HepG2 (cell line): ENCODE measurements around the gene SDR9C7. TPM values are rescaled to one million over a fixed set of nuclear protein-coding genes. Genes with fewer than 3 reads are reported as not detected.

ENCODE experiments used
- ATAC-seq: fragments of 200-7000 bp; cut with Tn5 transposase; 3 replicates; pipeline ENCODE4 v1.9.1; 2020; ENCODE audit warnings: mild to moderate bottlenecking, moderate library complexity
- BruUV-seq: library from RNA; stranded (reverse); fragments of 400-500 nt; replicated peaks from 2 replicates; lab custom pipeline; 2021; lab: Mats Ljungman, UMichigan
- CTCF ChIA-PET: fragments of 300-600 bp; formaldehyde crosslinking; extraction: SDS; loops from one replicate; lab custom pipeline; 2021; ENCODE audit warnings: low total read pairs, inconsistent platforms, low intra/inter-chr PET ratio; lab: Yijun Ruan, JAX
- POLR2A ChIA-PET: fragments of 350-600 bp; sonication (Branson Sonifier 250); formaldehyde crosslinking; loops from one replicate; lab custom pipeline; 2020; ENCODE audit warnings: antibody characterized with exemption, inconsistent platforms; lab: Yijun Ruan, JAX
- DNase-seq: peaks from one replicate; pipeline ENCODE4 v3.0.0-alpha.2; 2015; ENCODE audit warnings: low spot score
- FAIRE-seq: peaks from 3 replicates; lab custom pipeline; 2011; peaks lifted over from hg19 to GRCh38; lab: Jason Lieb, UNC
- H2AFZ ChIP-seq: one replicate; pipeline ENCODE4 v1.6.1; 2011; ENCODE audit warnings: low read length, inconsistent platforms
- H3K27ac ChIP-seq: fragments of 300-600 bp; 3 replicates; pipeline ENCODE4 v1.8.0; 2011; ENCODE audit warnings: mixed run types, mild to moderate bottlenecking, mixed read lengths, low read length, inconsistent platforms; ENCODE audit not compliant: insufficient read depth; ENCODE audit errors: extremely low read length
- H3K27me3 ChIP-seq, 2 experiments: fragments of 200-600 bp in 1 of 2; 2 replicates in 1 of 2; 3 replicates in 1 of 2; pipeline versions ENCODE4 v1.6.0 to v1.8.0; 2011; ENCODE audit warnings: low read length in 2 of 2, mild to moderate bottlenecking in 2 of 2, moderate library complexity in 2 of 2, inconsistent platforms in 1 of 2; ENCODE audit not compliant: insufficient read depth in 2 of 2, control insufficient read depth in 1 of 2
- H3K36me3 ChIP-seq, 2 experiments: fragments of 200-600 bp in 1 of 2; replicated peaks in 1 of 2; 2 replicates in 1 of 2; 3 replicates in 1 of 2; pipeline versions ENCODE4 v1.5.1 to v1.8.0; 2011; ENCODE audit warnings: low read length in 2 of 2, inconsistent platforms in 1 of 2; ENCODE audit not compliant: insufficient read depth in 2 of 2, control insufficient read depth in 1 of 2
- H3K4me1 ChIP-seq: 2 replicates; pipeline ENCODE4 v1.5.1; 2012; ENCODE audit warnings: low read length, inconsistent platforms; ENCODE audit not compliant: insufficient read depth
- H3K4me2 ChIP-seq: 2 replicates; pipeline ENCODE4 v1.6.0; 2011; ENCODE audit warnings: low read depth, low read length, inconsistent platforms
- H3K4me3 ChIP-seq, 3 experiments: fragments of 200-600 bp in 1 of 3; sonication (generic), shearing (Covaris generic) in 1 of 3; replicated peaks in 1 of 3; 2 replicates each; pipeline ENCODE4 v1.5.1; 2011 to 2016; ENCODE audit warnings: low read length in 3 of 3, inconsistent platforms in 2 of 3, low read depth in 2 of 3, mild to moderate bottlenecking in 2 of 3, control low read depth in 1 of 3, mixed read lengths in 1 of 3; ENCODE audit not compliant: insufficient read depth in 1 of 3
- H3K79me2 ChIP-seq: one replicate; pipeline ENCODE4 v1.6.1; 2011; ENCODE audit warnings: low read length, inconsistent platforms; ENCODE audit not compliant: insufficient read depth
- H3K9ac ChIP-seq: 2 replicates; pipeline ENCODE4 v1.6.0; 2011; ENCODE audit warnings: mild to moderate bottlenecking, low read depth, low read length, inconsistent platforms; ENCODE audit not compliant: insufficient read depth
- H3K9me3 ChIP-seq: 2 replicates; pipeline ENCODE4 v1.5.1; 2012; ENCODE audit warnings: mild to moderate bottlenecking, low read length
- H4K20me1 ChIP-seq: 2 replicates; pipeline ENCODE4 v1.6.0; 2011; ENCODE audit warnings: inconsistent platforms, mild to moderate bottlenecking, low read length, moderate library complexity; ENCODE audit not compliant: insufficient read depth
- CBX1 ChIP-seq: IDR thresholded peaks from one replicate; pipeline ENCODE4 v1.6.1; 2016; ENCODE audit warnings: antibody characterized with exemption, low read depth
- CENPBD1 ChIP-seq: sonication (generic); formaldehyde crosslinking; IDR thresholded peaks from 2 replicates; pipeline ENCODE4 v1.8.0; 2022; ENCODE audit warnings: missing genetic modification reagents, low read depth, mild to moderate bottlenecking, borderline replicate concordance
- CTCF ChIP-seq: sonication (generic); formaldehyde crosslinking; IDR thresholded peaks from 2 replicates; pipeline ENCODE4 v1.5.0; 2020; ENCODE audit warnings: mild to moderate bottlenecking, missing genetic modification reagents, moderate library complexity
- JDP2 ChIP-seq: sonication (generic); formaldehyde crosslinking; IDR thresholded peaks from 2 replicates; pipeline ENCODE4 v1.8.1; 2022; ENCODE audit warnings: missing genetic modification reagents, borderline replicate concordance
- NCOA2 ChIP-seq: sonication (generic); formaldehyde crosslinking; IDR thresholded peaks from 2 replicates; pipeline ENCODE4 v1.8.0; 2022; ENCODE audit warnings: inconsistent platforms
- POLR2AphosphoS2 ChIP-seq: IDR thresholded peaks from 2 replicates; pipeline ENCODE4 v1.6.1; 2011; ENCODE audit warnings: low read depth, low read length, improper control_type of control experiment
- RAD21 ChIP-seq: fragments of 450-650 bp; formaldehyde crosslinking; IDR thresholded peaks from 2 replicates; pipeline ENCODE4 v1.5.0; 2020; ENCODE audit warnings: mild to moderate bottlenecking
- RARG ChIP-seq: sonication (generic); formaldehyde crosslinking; IDR thresholded peaks from 2 replicates; pipeline ENCODE4 v1.4.0; 2020; ENCODE audit warnings: low read depth, mild to moderate bottlenecking, missing genetic modification reagents
- SALL1 ChIP-seq: sonication (generic); formaldehyde crosslinking; IDR thresholded peaks from 2 replicates; pipeline ENCODE4 v1.8.0; 2022; ENCODE audit warnings: mild to moderate bottlenecking, missing genetic modification reagents
- SMC3 ChIP-seq: IDR thresholded peaks from 2 replicates; pipeline ENCODE4 v1.6.1; 2011; ENCODE audit warnings: low read length, improper control_type of control experiment
- SPEN ChIP-seq: sonication (generic); formaldehyde crosslinking; IDR thresholded peaks from 2 replicates; pipeline ENCODE4 v1.5.1; 2020; ENCODE audit warnings: low read depth, mild to moderate bottlenecking, missing genetic modification reagents
- STAG1 ChIP-seq: sonication (generic); formaldehyde crosslinking; IDR thresholded peaks from 2 replicates; pipeline ENCODE4 v1.4.0; 2020; ENCODE audit warnings: missing genetic modification reagents
- TGIF2 ChIP-seq: IDR thresholded peaks from 2 replicates; pipeline ENCODE4 v1.6.1; 2016; ENCODE audit warnings: control low read depth, missing compliant biosample characterization
- TOE1 ChIP-seq: sonication (generic); formaldehyde crosslinking; IDR thresholded peaks from 2 replicates; pipeline ENCODE4 v1.4.0; 2020; ENCODE audit warnings: mild to moderate bottlenecking, missing genetic modification reagents
- ZFX ChIP-seq: sonication (generic); formaldehyde crosslinking; IDR thresholded peaks from 2 replicates; pipeline ENCODE4 v1.4.0; 2020; ENCODE audit warnings: mild to moderate bottlenecking, low read depth, missing genetic modification reagents, moderate library complexity
- ZNF292 ChIP-seq: sonication (generic); formaldehyde crosslinking; IDR thresholded peaks from 2 replicates; pipeline ENCODE4 v1.8.1; 2022; ENCODE audit warnings: mild to moderate bottlenecking, low read depth, missing genetic modification reagents, borderline replicate concordance
- WGBS: methylation state at CpG from one replicate; pipeline ENCODE4 v1.1.6; 2017; ENCODE audit warnings: low lambda C conversion rate; 5-methylcytosine and 5-hydroxymethylcytosine counted together
- in situ Hi-C: cut with HindIII; loops from 2 replicates; pipeline ENCODE4 v1.10.0; 2017; ENCODE audit warnings: low pct_unique_long_range_greater_than_20kb; ENCODE audit not compliant: extremely low pct_ligation_motif_present
- intact Hi-C: fragments of 100-400 bp; cut with micrococcal nuclease; formaldehyde crosslinking; loops from one replicate; pipeline ENCODE4 v1.10.0; 2022; ENCODE audit not compliant: unreplicated experiment
- polyA plus RNA-seq, 8 experiments: library from polyadenylated mRNA; depleted of rRNA in 3 of 8; stranded (reverse) in 7 of 8; unstranded in 1 of 8; fragments of >200 nt; fragmentation: Illumina TruSeq in 4 of 8; extraction: Trizol in 4 of 8; gene quantifications; 2 replicates each; pipeline versions ENCODE4 v1.2.1 to v1.2.3, GENCODE V29; 2011 to 2016; ENCODE audit warnings: low read depth in 4 of 8, missing spikeins in 1 of 8, mixed read lengths in 1 of 8; ENCODE audit not compliant: insufficient read depth in 1 of 8
- total RNA-seq, 5 experiments: library from RNA; depleted of rRNA; stranded (reverse); fragments of >200 nt; fragmentation: Illumina TruSeq; extraction: Trizol; gene quantifications; 2 replicates each; pipeline ENCODE4 v1.2.3, GENCODE V29; 2016; ENCODE audit warnings: low read depth in 1 of 5

Gene SDR9C7
- total and polyA plus RNA-seq, 2 of the 13 experiments (the other 11 are each of a cell fraction or from before 2014, with no cell fraction given): 0.04 TPM; not detected in 1

DNA sequence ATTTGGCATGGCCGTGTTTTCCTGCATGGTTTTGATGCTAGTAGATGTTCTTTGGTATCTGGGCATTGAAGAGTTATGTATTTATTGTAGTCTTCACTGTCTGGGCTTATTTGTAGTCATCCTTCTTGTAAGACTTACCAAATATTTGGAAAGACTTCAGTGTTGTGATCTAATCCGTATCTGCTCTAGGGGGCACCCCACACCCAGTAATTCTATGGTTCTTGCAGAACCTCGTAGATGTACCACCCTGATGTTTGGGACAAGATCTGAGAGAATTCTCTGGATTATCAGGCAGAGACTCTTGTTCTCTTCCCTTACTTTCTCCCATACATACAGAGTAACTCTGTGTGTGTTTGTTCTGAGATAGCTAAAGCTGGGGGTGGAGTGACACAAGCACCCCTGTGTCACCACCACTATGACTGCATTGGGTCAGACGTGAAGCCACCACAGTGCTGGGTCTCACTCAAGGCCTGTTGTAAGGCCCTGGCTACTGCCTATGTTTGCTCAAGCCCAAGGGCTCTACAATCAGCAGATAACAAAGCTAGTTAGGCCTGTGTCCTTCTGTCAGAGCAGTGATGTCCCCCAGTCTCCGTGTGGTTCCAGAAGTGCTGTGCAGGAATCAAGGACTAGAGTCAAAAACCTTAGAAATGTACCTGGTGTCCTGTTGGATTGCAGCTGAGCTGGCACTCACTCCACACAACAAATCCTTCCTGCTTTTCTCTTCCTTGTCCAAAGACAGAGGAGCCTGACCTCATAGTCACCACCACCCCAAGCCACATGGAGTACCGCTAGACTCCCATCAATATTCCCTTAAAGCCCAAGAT lies 13.6 kb upstream of the SDR9C7 start:
- no TSS peak for BruUV-seq
- Histone ChIP-seq H3K4me2 (0 out of 2 replicates have a peak overlapping the region, but pooled peaks have one; percentile 0), H3K27ac (no peak overlapping the region), H3K4me1 (peaks cover 16% of the 10 kb centered on the region), H3K4me3 (no peak overlapping the region), H3K9ac (no peak overlapping the region), H3K27me3 (no peaks in the 10 kb centered on the region), H2AFZ (no peak overlapping the region), H3K79me2 (no peaks in the 10 kb centered on the region), H4K20me1 (no peaks in the 10 kb centered on the region), H3K36me3 (no peaks in the 10 kb centered on the region), H3K9me3 (no peaks in the 10 kb centered on the region; the same call in 1 of the 2 replicates)
- DNase-seq (peak; percentile 39), ATAC-seq (peak; percentile 93), FAIRE-seq (peak; percentile 51)
- in situ Hi-C loops (loop anchor here (5.0 kb wide), 1 partner anchor 39 kb away; no protein-coding TSS in a partner anchor), intact Hi-C loops (loop anchor here (1.0 to 5.0 kb wide), 2 partner anchors 39 to 54 kb away; no protein-coding TSS in a partner anchor)
- TF ChIP-seq SMC3 (0 out of 2 replicates have a peak, but pooled peaks have one; percentile 11), CBX1 (no peak), RAD21 (peak; percentile 25; the same call in 1 of the 2 replicates), CTCF (CRISPR knock-in tag) (peak; percentile 62), CENPBD1 (no peak), TGIF2 (CRISPR knock-in tag) (0 out of 2 replicates have a peak, but pooled peaks have one; percentile 27), TOE1 (CRISPR knock-in tag) (no peak), ZNF292 (CRISPR knock-in tag) (peak; percentile 29; the same call in 1 of the 2 replicates), ZFX (CRISPR knock-in tag) (peak; percentile 39; the same call in 1 of the 2 replicates), NCOA2 (CRISPR knock-in tag) (no peak), SALL1 (CRISPR knock-in tag) (0 out of 2 replicates have a peak, but pooled peaks have one; percentile 26), STAG1 (peak; percentile 63), JDP2 (CRISPR knock-in tag) (no peak), SPEN (CRISPR knock-in tag) (0 out of 2 replicates have a peak, but pooled peaks have one; percentile 27), RARG (CRISPR knock-in tag) (no peak), POLR2AphosphoS2 (no peak)
- ChIA-PET POLR2A (interaction anchor here (1.7 kb wide), 1 partner anchor 222 kb away, joined by 4 read pairs; the partner anchor contains the start of gene NACA), CTCF (interaction anchor here (0.6 to 0.7 kb wide), 3 partner anchors 40 to 60 kb away, joined by 3 read pairs; no protein-coding TSS in a partner anchor)
- WGBS: 20% methylated on average over 4 of the region's 6 CpGs
